Astrocyte (in vitro differentiated cells and primary cell): Measurements from ENCODE around the gene NEURL3. TPM values are rescaled to one million over a fixed set of nuclear protein-coding genes. Genes with fewer than 3 reads are reported as not detected.

Experiments
- DNase-seq: peaks from one replicate; pipeline ENCODE4 v3.0.0-alpha.2; 2010; ENCODE audit warnings: low read depth
- FAIRE-seq: peaks from 2 replicates; lab custom pipeline; 2011; peaks lifted over from hg19 to GRCh38; lab: Jason Lieb, UNC
- H2AFZ ChIP-seq: 2 replicates; pipeline ENCODE4 v1.6.0; 2012; ENCODE audit warnings: low read depth, low read length, inconsistent platforms
- H3K27ac ChIP-seq: 2 replicates; pipeline ENCODE4 v1.5.1; 2011; ENCODE audit warnings: low read depth, low read length, inconsistent platforms
- H3K27me3 ChIP-seq: 2 replicates; pipeline ENCODE4 v1.6.0; 2011; ENCODE audit warnings: low read length, inconsistent platforms; ENCODE audit not compliant: insufficient read depth
- H3K36me3 ChIP-seq: 2 replicates; pipeline ENCODE4 v1.5.1; 2011; ENCODE audit warnings: low read length, inconsistent platforms; ENCODE audit not compliant: insufficient read depth
- H3K4me1 ChIP-seq: 2 replicates; pipeline ENCODE4 v1.5.1; 2011; ENCODE audit warnings: low read length, inconsistent platforms; ENCODE audit not compliant: insufficient read depth
- H3K4me2 ChIP-seq: 2 replicates; pipeline ENCODE4 v1.6.0; 2012; ENCODE audit warnings: low read length, inconsistent platforms
- H3K4me3 ChIP-seq: 2 replicates; pipeline ENCODE4 v1.5.1; 2011; ENCODE audit warnings: low read depth, mild to moderate bottlenecking, low read length, inconsistent platforms; ENCODE audit not compliant: insufficient read depth
- H3K79me2 ChIP-seq: 2 replicates; pipeline ENCODE4 v1.6.0; 2012; ENCODE audit warnings: mild to moderate bottlenecking, low read length, inconsistent platforms; ENCODE audit not compliant: insufficient read depth
- H3K9ac ChIP-seq: 2 replicates; pipeline ENCODE4 v1.6.0; 2012; ENCODE audit warnings: mild to moderate bottlenecking, low read length, inconsistent platforms
- H3K9me3 ChIP-seq: 2 replicates; pipeline ENCODE4 v1.5.1; 2012; ENCODE audit warnings: low read depth, mild to moderate bottlenecking, low read length, inconsistent platforms; ENCODE audit not compliant: insufficient read depth
- H4K20me1 ChIP-seq: 2 replicates; pipeline ENCODE4 v1.6.0; 2012; ENCODE audit warnings: low read length, inconsistent platforms; ENCODE audit not compliant: insufficient read depth
- H3K27ac Mint-ChIP-seq: one replicate; pipeline ENCODE4 v1.8.0; 2021; ENCODE audit warnings: mild to moderate bottlenecking, mixed read lengths; ENCODE audit not compliant: unreplicated experiment
- H3K27me3 Mint-ChIP-seq: one replicate; pipeline ENCODE4 v1.8.0; 2021; ENCODE audit warnings: low read depth, mixed read lengths; ENCODE audit not compliant: unreplicated experiment
- H3K36me3 Mint-ChIP-seq: one replicate; pipeline ENCODE4 v1.8.0; 2021; ENCODE audit warnings: low read depth, mixed read lengths; ENCODE audit not compliant: unreplicated experiment
- H3K4me1 Mint-ChIP-seq: one replicate; pipeline ENCODE4 v1.8.0; 2021; ENCODE audit warnings: low read depth, mixed read lengths; ENCODE audit not compliant: unreplicated experiment
- H3K4me3 Mint-ChIP-seq: one replicate; pipeline ENCODE4 v1.8.0; 2021; ENCODE audit warnings: mild to moderate bottlenecking, moderate library complexity, mixed read lengths; ENCODE audit not compliant: unreplicated experiment
- H3K9me3 Mint-ChIP-seq: one replicate; pipeline ENCODE4 v1.8.0; 2021; ENCODE audit warnings: mild to moderate bottlenecking, mixed read lengths; ENCODE audit not compliant: unreplicated experiment
- EZH2 ChIP-seq: IDR thresholded peaks from 2 replicates; pipeline ENCODE4 v1.6.1; 2012; ENCODE audit warnings: mild to moderate bottlenecking, low read length, inconsistent platforms; ENCODE audit not compliant: insufficient read depth
- total RNA-seq: library from RNA; stranded (reverse); gene quantifications from 2 replicates; pipeline ENCODE4 v1.2.1, GENCODE V29; 2021
- TF ChIP-seq, protein P1 (sequence below): IDR thresholded peaks from 2 replicates; pipeline ENCODE4 v1.5.1; 2011; ENCODE audit warnings: low read depth, mild to moderate bottlenecking, inconsistent platforms, low read length, moderate library complexity; ENCODE audit not compliant: insufficient read depth

Gene NEURL3
- total RNA-seq, 1 donor from 2014 or later = 0.34 TPM

DNA sequence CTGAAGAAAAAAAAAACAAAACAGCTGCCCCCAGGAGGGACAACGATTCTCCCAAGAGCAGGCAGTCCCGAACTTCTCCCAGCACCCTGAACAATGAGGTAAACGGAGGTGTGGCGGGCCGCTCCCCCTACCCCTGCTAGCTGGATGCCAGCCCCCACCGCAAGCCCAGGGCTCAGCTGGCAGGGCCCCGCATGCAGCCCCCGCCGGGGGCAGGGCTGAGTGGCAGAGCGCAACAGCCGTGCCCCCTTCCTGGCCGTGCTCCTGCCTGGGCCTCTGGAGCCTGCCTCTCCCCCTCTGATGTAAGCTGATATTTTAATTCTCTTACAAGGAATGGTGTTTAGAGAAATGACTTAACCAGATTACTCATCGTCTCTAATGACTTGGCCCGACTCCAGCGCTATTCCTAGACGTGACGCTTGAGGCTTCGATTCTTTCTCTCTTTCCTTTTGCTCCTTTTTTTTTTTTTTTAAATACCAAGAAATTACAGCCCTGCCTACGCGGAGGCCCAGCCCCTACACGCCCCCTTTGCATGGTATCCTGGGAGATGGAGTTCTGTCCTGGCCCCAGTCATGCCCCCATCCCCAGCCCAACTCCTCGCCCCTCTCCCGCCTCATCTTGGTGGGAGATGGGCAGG, 26.8 kb upstream of the NEURL3 start:
- Histone ChIP-seq H3K9me3 (no peaks in the 10 kb centered on the region), H3K27me3 (no peaks in the 10 kb centered on the region), H4K20me1 (peaks cover under 1% of the 10 kb centered on the region), H3K36me3 (no peaks in the 10 kb centered on the region), H3K4me1 (peaks cover 41% of the 10 kb centered on the region), H3K9ac (peak overlapping the region; percentile 82), H3K27ac (peak overlapping the region; percentile 86), H3K79me2 (peaks cover 2% of the 10 kb centered on the region), H3K4me3 (peak overlapping the region; percentile 19), H3K4me2 (peak overlapping the region; percentile 84), H2AFZ (peak overlapping the region; percentile 74)
- Mint-ChIP-seq H3K27me3 (peaks cover 3% of the 10 kb centered on the region), H3K9me3 (no peaks in the 10 kb centered on the region), H3K4me1 (peaks cover 17% of the 10 kb centered on the region), H3K36me3 (no peaks in the 10 kb centered on the region), H3K4me3 (peak overlapping the region; percentile 50), H3K27ac (peak overlapping the region; percentile 75)
- peak; percentile 98 for DNase-seq
- TF ChIP-seq, protein P1, sequence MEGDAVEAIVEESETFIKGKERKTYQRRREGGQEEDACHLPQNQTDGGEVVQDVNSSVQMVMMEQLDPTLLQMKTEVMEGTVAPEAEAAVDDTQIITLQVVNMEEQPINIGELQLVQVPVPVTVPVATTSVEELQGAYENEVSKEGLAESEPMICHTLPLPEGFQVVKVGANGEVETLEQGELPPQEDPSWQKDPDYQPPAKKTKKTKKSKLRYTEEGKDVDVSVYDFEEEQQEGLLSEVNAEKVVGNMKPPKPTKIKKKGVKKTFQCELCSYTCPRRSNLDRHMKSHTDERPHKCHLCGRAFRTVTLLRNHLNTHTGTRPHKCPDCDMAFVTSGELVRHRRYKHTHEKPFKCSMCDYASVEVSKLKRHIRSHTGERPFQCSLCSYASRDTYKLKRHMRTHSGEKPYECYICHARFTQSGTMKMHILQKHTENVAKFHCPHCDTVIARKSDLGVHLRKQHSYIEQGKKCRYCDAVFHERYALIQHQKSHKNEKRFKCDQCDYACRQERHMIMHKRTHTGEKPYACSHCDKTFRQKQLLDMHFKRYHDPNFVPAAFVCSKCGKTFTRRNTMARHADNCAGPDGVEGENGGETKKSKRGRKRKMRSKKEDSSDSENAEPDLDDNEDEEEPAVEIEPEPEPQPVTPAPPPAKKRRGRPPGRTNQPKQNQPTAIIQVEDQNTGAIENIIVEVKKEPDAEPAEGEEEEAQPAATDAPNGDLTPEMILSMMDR = no peak
- TF ChIP-seq EZH2 = no peak
- peak; percentile 68 for FAIRE-seq

DNA sequence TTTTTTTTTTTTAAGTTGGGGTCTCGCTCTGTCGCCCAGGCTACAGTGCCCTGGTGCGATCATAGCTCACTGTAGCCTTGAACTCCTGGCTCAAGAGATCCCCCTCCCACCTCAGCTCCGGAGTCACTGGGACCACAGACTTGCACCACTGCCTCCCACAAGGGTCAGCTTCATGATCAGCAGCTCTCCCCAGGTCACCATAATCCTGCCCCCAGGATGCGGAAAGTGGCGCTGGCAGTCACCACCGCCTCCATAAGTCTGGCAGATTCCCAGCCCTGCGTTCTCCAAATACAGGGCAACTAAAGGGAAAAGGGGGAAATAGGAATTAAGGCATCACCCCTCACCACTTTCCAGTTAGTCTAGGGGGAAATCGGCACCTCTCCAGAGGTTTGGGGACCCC, 26.2 kb upstream of the NEURL3 start:
- H3K27me3 Mint-ChIP-seq = peaks cover 8% of the 10 kb centered on the region
- Histone ChIP-seq H3K27me3 (no peaks in the 10 kb centered on the region), H3K27ac (peak overlapping the region; percentile 86)

More for the DNA sequence above, 26.2 kb upstream of the NEURL3 start:
- H3K4me3 Mint-ChIP-seq = no peak overlapping the region
- Histone ChIP-seq H3K36me3 (no peaks in the 10 kb centered on the region), H3K9me3 (no peaks in the 10 kb centered on the region), H4K20me1 (no peaks in the 10 kb centered on the region), H3K4me2 (peak overlapping the region; percentile 84), H3K4me1 (peaks cover 42% of the 10 kb centered on the region), H2AFZ (peak overlapping the region; percentile 74), H3K79me2 (no peaks in the 10 kb centered on the region), H3K9ac (peak overlapping the region; percentile 82), H3K4me3 (peak overlapping the region; percentile 19)
- H3K9me3 Mint-ChIP-seq = peaks cover 3% of the 10 kb centered on the region
- H3K27ac Mint-ChIP-seq = peak overlapping the region; percentile 75
- peaks cover 17% of the 10 kb centered on the region for H3K4me1 Mint-ChIP-seq
- FAIRE-seq = no peak
- DNase-seq = no peak
- TF ChIP-seq EZH2 = no peak
- TF ChIP-seq, protein P1 = no peak
- H3K36me3 Mint-ChIP-seq = no peaks in the 10 kb centered on the region
